Adrenal gland (tissue), 12 donors: ENCODE results near the gene TPI1. TPM values are rescaled to one million over a fixed set of nuclear protein-coding genes. Genes with fewer than 3 reads are reported as not detected.
"Not testable (repeated sequence)": the region's sequence is repeated elsewhere in the genome, so short reads cannot be mapped to it uniquely, and the experiment has no call there.

Experiments used
- DNase-seq, 7 donors: peaks; one replicate each; pipeline ENCODE4 v3.0.0-alpha.2; 2019 to 2020
- H3K27ac ChIP-seq, 5 donors: fragments of 200-600 bp; sonication (generic) in 4 of 5; 1 replicate in 3 of 5; 2 replicates in 2 of 5; pipeline versions ENCODE4 v1.5.1 to v1.8.0; 2016 to 2020; ENCODE audit warnings: mild to moderate bottlenecking in 1 of 5
- H3K27me3 ChIP-seq: fragments of 200-600 bp; 2 replicates; pipeline ENCODE4 v1.8.0; 2021
- H3K36me3 ChIP-seq, 2 donors: fragments of 200-600 bp; replicated peaks in 1 of 2; 1 replicate in 1 of 2; 2 replicates in 1 of 2; pipeline versions ENCODE4 v1.5.1 to v1.8.0; 2018 to 2022
- H3K4me1 ChIP-seq, 2 donors: fragments of 200-600 bp; replicated peaks in 1 of 2; 1 replicate in 1 of 2; 2 replicates in 1 of 2; pipeline versions ENCODE4 v1.5.1 to v1.8.0; 2018 to 2021
- H3K4me3 ChIP-seq, 4 donors: fragments of 200-600 bp; sonication (generic) in 3 of 4; one replicate each; pipeline ENCODE4 v1.5.1; 2016 to 2018
- H3K9me3 ChIP-seq, 3 donors: fragments of 200-600 bp; sonication (generic) in 1 of 3; replicated peaks in 1 of 3; 1 replicate in 2 of 3; 2 replicates in 1 of 3; pipeline versions ENCODE4 v1.5.1 to v1.8.0; 2016 to 2021
- CTCF ChIP-seq, 6 experiments: fragments of 450-650 bp in 4 of 6; fragments of 200-600 bp in 2 of 6; sonication (generic) in 1 of 6; IDR thresholded peaks; 1 replicate in 5 of 6; 2 replicates in 1 of 6; pipeline versions ENCODE4 v1.5.1 to v1.8.0; 2016 to 2021; ENCODE audit warnings: antibody characterized with exemption in 6 of 6, mild to moderate bottlenecking in 2 of 6, moderate library complexity in 1 of 6
- POLR2A ChIP-seq, 2 donors: fragments of 450-650 bp; IDR thresholded peaks; one replicate each; pipeline ENCODE4 v1.6.1; 2017; ENCODE audit warnings: antibody characterized with exemption in 2 of 2, mild to moderate bottlenecking in 2 of 2, moderate library complexity in 1 of 2
- WGBS, 4 donors: extraction: QIAGEN DNeasy Blood & Tissue Kit in 2 of 4; methylation state at CpG; one replicate each; pipeline versions ENCODE4 v1.1.5 to v1.1.7; 2013 to 2017; 5-methylcytosine and 5-hydroxymethylcytosine counted together
- intact Hi-C, 2 donors: fragments of 100-400 bp; cut with DNase I; formaldehyde crosslinking; loops; one replicate each; pipeline versions ENCODE4 v1.14.1 to v1.15.0; 2022 to 2023
- polyA plus RNA-seq, 3 donors: library from polyadenylated mRNA; stranded (reverse); fragments of 200-250 nt in 2 of 3; fragments of 350-450 nt in 1 of 3; fragmentation: Illumina TruSeq in 1 of 3; extraction: RNeasy Lipid Tissue Mini Kit (QIAGEN cat#74804) in 1 of 3; gene quantifications; one replicate each; pipeline ENCODE4 v1.2.3, GENCODE V29; 2013 to 2014
- total RNA-seq, 9 donors: library from RNA; depleted of rRNA in 4 of 9; stranded (reverse); fragments of >200 nt in 4 of 9; fragments of 120-200 nt in 1 of 9; fragmentation: NEBNext Ultra II Directional in 1 of 9; extraction: Animal tissue kit (Norgen Biotek cat#: 25700) in 1 of 9; gene quantifications; one replicate each; pipeline versions ENCODE4 v1.1.0 to v1.2.4, GENCODE V29; 2013 to 2023
- donor health status: healthy with polysubstance abuse.
- donor health status: Bipolar disorder and iron deficiency.
- donor health status: DM: yes; HTN: yes; CAD: no.
- donor health status: DM: no; HTN: no; CAD: no.
- donor health status: DM: no; HTN: no; CAD: no.
- donor health status: DM: yes; HTN: yes; CAD: no.

Gene TPI1
- total and polyA plus RNA-seq, 12 donors = 241 to 2,322 (median 783) TPM

GRCh38 chr12:6866920-6867412 lies 365 bp upstream of the TPI1 start:
- 1 to 5% (median 2%) methylated on average over 13 to 33 of the region's 33 CpGs for WGBS, 4 donors
- intact Hi-C loops = no loop called here
- peak; percentile 58 to 74 (median 72) for DNase-seq
- peak overlapping the region in 3 of 4 donors; percentile 31 to 93 (median 74) for H3K4me3 ChIP-seq
- H3K27ac ChIP-seq = peak overlapping the region; percentile 39 to 98 (median 97)
- no peaks in the 10 kb centered on the region for H3K9me3 ChIP-seq
- no peaks in the 10 kb centered on the region for H3K27me3 ChIP-seq
- no peak for TF ChIP-seq CTCF (IDR thresholded peaks at IDR 0.05)
- no peak for TF ChIP-seq POLR2A (IDR thresholded peaks at IDR 0.05)
- H3K4me1 ChIP-seq = peaks cover 28 to 43% of the 10 kb centered on the region in 2 donors
- H3K36me3 ChIP-seq = peaks cover 0 to 71% of the 10 kb centered on the region in 2 donors

- H3K4me1 ChIP-seq = peaks cover 31 to 50% of the 10 kb centered on the region in 2 donors
- H3K9me3 ChIP-seq = no peaks in the 10 kb centered on the region
- H3K27ac ChIP-seq = peak overlapping the region; percentile 97 to 98 (median 97)
- intact Hi-C loops = no loop called here
- H3K27me3 ChIP-seq = no peaks in the 10 kb centered on the region
- DNase-seq = peak in 1 of 7 donors; percentile 57
- H3K36me3 ChIP-seq = peaks cover 0 to 56% of the 10 kb centered on the region in 2 donors
- 3 to 9% (median 7%) methylated on average over 16 to 22 of the region's 22 CpGs for WGBS, 4 donors
- TF ChIP-seq CTCF (IDR thresholded peaks at IDR 0.05) (no peak), POLR2A (IDR thresholded peaks at IDR 0.05) (no peak)
- H3K4me3 ChIP-seq = peak overlapping the region; percentile 57 to 93 (median 73)
Measured at GRCh38 chr12:6868211-6869048, 1.1 kb downstream of the TPI1 start.

- DNase-seq = peak; percentile 85 to 94 (median 89)
- peak; percentile 85 to 92 (median 90) for TF ChIP-seq CTCF (IDR thresholded peaks at IDR 0.05)
- TF ChIP-seq POLR2A (IDR thresholded peaks at IDR 0.05) = no peak
- Histone ChIP-seq H3K4me1 (peaks cover 31 to 56% of the 10 kb centered on the region in 2 donors), H3K27me3 (no peaks in the 10 kb centered on the region), H3K27ac (peak overlapping the region; percentile 9 to 98 (median 97)), H3K4me3 (peak overlapping the region in 1 of 4 donors; percentile 93), H3K36me3 (peaks cover 0 to 47% of the 10 kb centered on the region in 2 donors), H3K9me3 (no peaks in the 10 kb centered on the region)
- intact Hi-C loops = loop anchor here in 1 of 2 donors (10.0 kb wide), 1 partner anchor 85 kb away; the partner anchor contains the start of gene PTPN6
- 16 to 21% (median 19%) methylated on average over 9 to 12 of the region's 12 CpGs for WGBS, 4 donors
Measured at GRCh38 chr12:6869049-6870021, 2.0 kb downstream of the TPI1 start.

GRCh38 chr12:6870304-6870703 lies 3.0 kb downstream of the TPI1 start:
- not testable (repeated sequence) for DNase-seq, H3K9me3 ChIP-seq, H3K27me3 ChIP-seq, H3K4me3 ChIP-seq
- peaks cover 0 to 37% of the 10 kb centered on the region in 2 donors for H3K36me3 ChIP-seq
- intact Hi-C loops = loop anchor here in 1 of 2 donors (10.0 kb wide), 1 partner anchor 84 kb away; the partner anchor contains the start of gene PTPN6
- whole genome bisulfite sequencing, 4 donors = 42 to 59% (median 48%) methylated on average over 4 of the region's 4 CpGs
- H3K4me1 ChIP-seq = peaks cover 31 to 56% of the 10 kb centered on the region in 2 donors
- peak overlapping the region in 4 of 5 donors; percentile 9 to 98 (median 63) for H3K27ac ChIP-seq
